ENCODE measurements around the gene SNX3. TPM values are rescaled to one million over a fixed set of nuclear protein-coding genes. Genes with fewer than 3 reads are reported as not detected.
"Not testable (repeated sequence)": the region's sequence is repeated elsewhere in the genome, so short reads cannot be mapped to it uniquely, and the experiment has no call there.

SNX3 gene
- total RNA-seq, 4 donors from 2014 or later, result 123 to 182 (median 170) TPM

- no peak for TF ChIP-seq CTCF (IDR thresholded peaks at IDR 0.05)
- TF ChIP-seq EP300 (IDR thresholded peaks at IDR 0.05), result no peak
- no peak for TF ChIP-seq POLR2A (IDR thresholded peaks at IDR 0.05)
- H3K4me3 ChIP-seq, result no peak overlapping the region
- H3K4me1 ChIP-seq, result no peaks in the 10 kb centered on the region
- no peaks in the 10 kb centered on the region for H3K36me3 ChIP-seq
- H3K27ac ChIP-seq, result no peak overlapping the region
- no peaks in the 10 kb centered on the region for H3K27me3 ChIP-seq
- no peaks in the 10 kb centered on the region for H3K9me3 ChIP-seq
- no peak for DNase-seq (ENCODE audit: low spot score in 2 of 2)
- 85% methylated on average over 4 of the region's 4 CpGs for WGBS, 2 donors
Measured at GRCh38 chr6:108277831-108278230, 17.0 kb upstream of the SNX3 start.

GRCh38 chr6:108277295-108277694 is 16.5 kb upstream of the SNX3 start:
- no peaks in the 10 kb centered on the region for H3K4me1 ChIP-seq
- no peak for TF ChIP-seq EP300 (IDR thresholded peaks at IDR 0.05)
- no peak for TF ChIP-seq CTCF (IDR thresholded peaks at IDR 0.05)
- no peak for TF ChIP-seq POLR2A (IDR thresholded peaks at IDR 0.05)
- WGBS, 2 donors, result 94% methylated on average over 1 of the region's 1 CpG
- DNase-seq (ENCODE audit: low spot score in 2 of 2), result no peak
- H3K27ac ChIP-seq, result no peak overlapping the region
- H3K4me3 ChIP-seq, result no peak overlapping the region
- H3K36me3 ChIP-seq, result no peaks in the 10 kb centered on the region
- H3K9me3 ChIP-seq, result no peaks in the 10 kb centered on the region
- no peaks in the 10 kb centered on the region for H3K27me3 ChIP-seq

- Histone ChIP-seq H3K36me3 (no peaks in the 10 kb centered on the region), H3K9me3 (no peaks in the 10 kb centered on the region), H3K4me1 (no peaks in the 10 kb centered on the region), H3K27ac (no peak overlapping the region), H3K27me3 (no peaks in the 10 kb centered on the region), H3K4me3 (no peak overlapping the region)
- TF ChIP-seq CTCF (IDR thresholded peaks at IDR 0.05), result no peak
- TF ChIP-seq EP300 (IDR thresholded peaks at IDR 0.05), result no peak
- TF ChIP-seq POLR2A (IDR thresholded peaks at IDR 0.05), result no peak
- WGBS, 2 donors, result 39 to 58% methylated on average over 2 of the region's 2 CpGs
- DNase-seq (ENCODE audit: low spot score in 2 of 2), result no peak
Measured at GRCh38 chr6:108275976-108276375, 15.1 kb upstream of the SNX3 start.

- 79 to 84% methylated on average over 2 of the region's 2 CpGs for WGBS, 2 donors
- no peak for DNase-seq (ENCODE audit: low spot score in 2 of 2)
- TF ChIP-seq POLR2A (IDR thresholded peaks at IDR 0.05) (no peak), EP300 (IDR thresholded peaks at IDR 0.05) (no peak), CTCF (IDR thresholded peaks at IDR 0.05) (no peak)
- Histone ChIP-seq H3K36me3 (no peaks in the 10 kb centered on the region), H3K27me3 (no peaks in the 10 kb centered on the region), H3K4me3 (no peak overlapping the region), H3K9me3 (no peaks in the 10 kb centered on the region), H3K4me1 (no peaks in the 10 kb centered on the region), H3K27ac (no peak overlapping the region)
Measured at GRCh38 chr6:108274546-108274945, 13.7 kb upstream of the SNX3 start.

GRCh38 chr6:108269955-108270354 is 9.1 kb upstream of the SNX3 start:
- H3K36me3 ChIP-seq; H3K4me3 ChIP-seq; H3K4me1 ChIP-seq; H3K9me3 ChIP-seq; H3K27ac ChIP-seq; H3K27me3 ChIP-seq; DNase-seq (ENCODE audit: low spot score in 2 of 2): not testable (repeated sequence)
- 75 to 96% methylated on average over 2 to 5 of the region's 31 CpGs for WGBS, 2 donors

GRCh38 chr6:108268845-108269244 is 8.0 kb upstream of the SNX3 start:
- TF ChIP-seq POLR2A (IDR thresholded peaks at IDR 0.05), result no peak
- TF ChIP-seq CTCF (IDR thresholded peaks at IDR 0.05), result no peak
- TF ChIP-seq EP300 (IDR thresholded peaks at IDR 0.05), result no peak
- DNase-seq (ENCODE audit: low spot score in 2 of 2), result no peak
- Histone ChIP-seq H3K4me3 (no peak overlapping the region), H3K4me1 (no peaks in the 10 kb centered on the region), H3K9me3 (no peaks in the 10 kb centered on the region), H3K27me3 (no peaks in the 10 kb centered on the region), H3K36me3 (no peaks in the 10 kb centered on the region), H3K27ac (no peak overlapping the region)
- 93 to 94% methylated on average over 3 of the region's 3 CpGs for WGBS, 2 donors

All from tibial nerve (tissue), 4 donors.